Lower leg skin (tissue), 4 donors: ENCODE results near the gene PLCB1. TPM values are rescaled to one million over a fixed set of nuclear protein-coding genes. Genes with fewer than 3 reads are reported as not detected.

Experiments
- DNase-seq, 2 donors: peaks; one replicate each; pipeline ENCODE4 v3.0.0-alpha.2; 2019; ENCODE audit warnings: low spot score in 2 of 2
- H3K4me3 ChIP-seq: fragments of 200-600 bp; sonication (generic); 2 replicates; pipeline ENCODE4 v1.5.1; 2017; ENCODE audit warnings: mild to moderate bottlenecking, low read depth; ENCODE audit not compliant: poor library complexity, severe bottlenecking
- CTCF ChIP-seq, 3 donors: fragments of 450-650 bp; IDR thresholded peaks; one replicate each; pipeline ENCODE4 v1.5.1; 2016; ENCODE audit warnings: antibody characterized with exemption in 3 of 3, mild to moderate bottlenecking in 3 of 3, moderate library complexity in 2 of 3
- POLR2A ChIP-seq, 2 donors: fragments of 450-650 bp; IDR thresholded peaks; one replicate each; pipeline ENCODE4 v1.6.1; 2016 to 2017; ENCODE audit warnings: antibody characterized with exemption in 2 of 2, mild to moderate bottlenecking in 1 of 2, moderate library complexity in 1 of 2
- WGBS, 2 donors: methylation state at CpG; one replicate each; pipeline ENCODE4 v1.1.5; 2018; 5-methylcytosine and 5-hydroxymethylcytosine counted together
- intact Hi-C: fragments of 100-400 bp; cut with DNase I; formaldehyde crosslinking; loops from one replicate; pipeline ENCODE4 v1.15.0; 2023; ENCODE audit warnings: low total_unique reads
- total RNA-seq, 4 donors: library from RNA; depleted of rRNA; stranded (reverse); fragments of >200 nt; gene quantifications; one replicate each; pipeline ENCODE4 v1.1.0, GENCODE V29; 2016

The PLCB1 gene
- total RNA-seq, 4 donors from 2014 or later = 4.1 to 16.2 (median 9.1) TPM

GRCh38 chr20:8166730-8167129 lies 34.7 kb downstream of the PLCB1 start:
- TF ChIP-seq CTCF (IDR thresholded peaks at IDR 0.05) (no peak), POLR2A (IDR thresholded peaks at IDR 0.05) (no peak)
- no peak for DNase-seq
- WGBS, 2 donors = 90 to 95% methylated on average over 7 of the region's 7 CpGs
- intact Hi-C loops = no loop called here
- H3K4me3 ChIP-seq = no peak overlapping the region

GRCh38 chr20:8168785-8169288 lies 36.8 kb downstream of the PLCB1 start:
- TF ChIP-seq CTCF (IDR thresholded peaks at IDR 0.05) = no peak
- no peak for TF ChIP-seq POLR2A (IDR thresholded peaks at IDR 0.05)
- intact Hi-C loops = no loop called here
- no peak for DNase-seq
- H3K4me3 ChIP-seq = no peak overlapping the region
- WGBS, 2 donors = 82 to 87% methylated on average over 3 of the region's 3 CpGs

- 78 to 86% methylated on average over 1 of the region's 1 CpG for WGBS, 2 donors
- no peak for DNase-seq
- intact Hi-C loops = no loop called here
- no peak overlapping the region for H3K4me3 ChIP-seq
- TF ChIP-seq CTCF (IDR thresholded peaks at IDR 0.05) (no peak), POLR2A (IDR thresholded peaks at IDR 0.05) (no peak)
Observed at GRCh38 chr20:8170921-8171320, 38.9 kb downstream of the PLCB1 start.

GRCh38 chr20:8172191-8172590 lies 40.1 kb downstream of the PLCB1 start:
- intact Hi-C loops = no loop called here
- WGBS, 2 donors = 86% methylated on average over 2 of the region's 2 CpGs
- no peak overlapping the region for H3K4me3 ChIP-seq
- no peak for DNase-seq
- TF ChIP-seq CTCF (IDR thresholded peaks at IDR 0.05) (no peak), POLR2A (IDR thresholded peaks at IDR 0.05) (no peak)

- intact Hi-C loops = no loop called here
- WGBS, 2 donors = 89 to 90% methylated on average over 6 of the region's 6 CpGs
- H3K4me3 ChIP-seq = no peak overlapping the region
- TF ChIP-seq POLR2A (IDR thresholded peaks at IDR 0.05) (no peak), CTCF (IDR thresholded peaks at IDR 0.05) (no peak)
- no peak for DNase-seq
Observed at GRCh38 chr20:8175741-8176675, 43.9 kb downstream of the PLCB1 start.
